ENCODE data around the gene GPR162.

The GPR162 gene

DNA sequence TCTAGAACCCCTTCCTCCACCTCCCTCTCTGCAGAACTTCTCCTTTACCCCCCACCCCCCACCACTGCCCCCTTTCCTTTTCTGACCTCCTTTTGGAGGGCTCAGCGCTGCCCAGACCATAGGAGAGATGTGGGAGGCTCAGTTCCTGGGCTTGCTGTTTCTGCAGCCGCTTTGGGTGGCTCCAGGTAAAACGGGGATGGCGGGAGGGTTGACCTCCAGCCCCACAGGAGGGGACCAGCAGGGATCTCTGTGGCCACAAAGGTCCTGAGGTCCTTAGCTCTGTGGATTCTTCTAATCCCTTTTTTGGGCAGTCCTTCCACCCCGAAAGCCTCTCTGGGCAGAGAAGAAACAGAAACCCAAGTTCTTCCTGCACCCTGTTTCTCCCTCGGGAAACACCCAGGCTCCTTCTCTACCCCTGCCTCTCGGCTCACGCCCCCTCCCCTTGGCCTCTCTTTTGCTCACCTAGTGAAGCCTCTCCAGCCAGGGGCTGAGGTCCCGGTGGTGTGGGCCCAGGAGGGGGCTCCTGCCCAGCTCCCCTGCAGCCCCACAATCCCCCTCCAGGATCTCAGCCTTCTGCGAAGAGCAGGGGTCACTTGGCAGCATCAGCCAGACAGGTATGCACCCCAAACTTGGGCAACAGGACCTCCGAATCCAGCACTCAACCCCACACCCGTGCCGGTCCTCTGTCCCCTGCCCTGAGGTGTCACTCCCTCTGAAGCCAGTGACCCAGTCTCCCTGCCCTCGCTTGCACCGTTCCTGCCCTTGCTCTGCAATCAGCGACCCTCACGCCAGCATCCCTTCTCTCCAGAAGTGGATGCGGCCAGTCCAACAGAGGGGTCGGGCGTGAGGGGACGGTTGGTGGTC, 48.7 kb upstream of the GPR162 start:
- TF ChIP-seq ZNF70 (CRISPR knock-in tag; IDR thresholded peaks at IDR 0.05), result no peak
- TF ChIP-seq, protein P1, sequence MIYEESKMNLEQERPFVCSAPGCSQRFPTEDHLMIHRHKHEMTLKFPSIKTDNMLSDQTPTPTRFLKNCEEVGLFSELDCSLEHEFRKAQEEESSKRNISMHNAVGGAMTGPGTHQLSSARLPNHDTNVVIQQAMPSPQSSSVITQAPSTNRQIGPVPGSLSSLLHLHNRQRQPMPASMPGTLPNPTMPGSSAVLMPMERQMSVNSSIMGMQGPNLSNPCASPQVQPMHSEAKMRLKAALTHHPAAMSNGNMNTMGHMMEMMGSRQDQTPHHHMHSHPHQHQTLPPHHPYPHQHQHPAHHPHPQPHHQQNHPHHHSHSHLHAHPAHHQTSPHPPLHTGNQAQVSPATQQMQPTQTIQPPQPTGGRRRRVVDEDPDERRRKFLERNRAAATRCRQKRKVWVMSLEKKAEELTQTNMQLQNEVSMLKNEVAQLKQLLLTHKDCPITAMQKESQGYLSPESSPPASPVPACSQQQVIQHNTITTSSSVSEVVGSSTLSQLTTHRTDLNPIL (CRISPR knock-in tag; IDR thresholded peaks at IDR 0.05; ENCODE audit: low read depth), result no peak
- ATAC-seq, result no peak

DNA sequence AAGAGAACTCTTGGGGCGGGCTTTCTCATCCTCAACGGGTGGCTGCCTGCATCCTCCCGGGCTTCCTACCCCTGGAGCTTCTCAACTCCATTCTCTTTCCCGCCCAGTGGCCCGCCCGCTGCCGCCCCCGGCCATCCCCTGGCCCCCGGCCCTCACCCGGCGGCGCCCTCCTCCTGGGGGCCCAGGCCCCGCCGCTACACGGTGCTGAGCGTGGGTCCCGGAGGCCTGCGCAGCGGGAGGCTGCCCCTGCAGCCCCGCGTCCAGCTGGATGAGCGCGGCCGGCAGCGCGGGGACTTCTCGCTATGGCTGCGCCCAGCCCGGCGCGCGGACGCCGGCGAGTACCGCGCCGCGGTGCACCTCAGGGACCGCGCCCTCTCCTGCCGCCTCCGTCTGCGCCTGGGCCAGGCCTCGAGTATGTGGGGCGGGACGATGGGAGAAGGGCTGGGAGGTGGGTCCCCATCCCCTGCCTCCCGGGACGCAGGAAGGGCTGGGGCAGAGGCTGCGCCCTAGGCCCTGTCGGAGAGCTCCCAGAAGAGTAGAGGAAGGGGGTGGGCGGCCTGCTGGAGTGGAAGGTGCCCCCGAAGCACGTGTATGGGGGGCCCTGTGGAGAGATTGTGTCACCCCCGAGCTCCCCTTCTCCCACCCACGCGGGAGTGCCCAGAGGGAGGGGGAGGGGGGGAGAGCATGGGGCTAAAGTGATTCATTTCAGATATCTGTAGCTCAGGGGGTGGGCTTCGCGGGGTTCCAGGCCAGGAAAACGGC, 47.9 kb upstream of the GPR162 start:
- TF ChIP-seq, protein P2, sequence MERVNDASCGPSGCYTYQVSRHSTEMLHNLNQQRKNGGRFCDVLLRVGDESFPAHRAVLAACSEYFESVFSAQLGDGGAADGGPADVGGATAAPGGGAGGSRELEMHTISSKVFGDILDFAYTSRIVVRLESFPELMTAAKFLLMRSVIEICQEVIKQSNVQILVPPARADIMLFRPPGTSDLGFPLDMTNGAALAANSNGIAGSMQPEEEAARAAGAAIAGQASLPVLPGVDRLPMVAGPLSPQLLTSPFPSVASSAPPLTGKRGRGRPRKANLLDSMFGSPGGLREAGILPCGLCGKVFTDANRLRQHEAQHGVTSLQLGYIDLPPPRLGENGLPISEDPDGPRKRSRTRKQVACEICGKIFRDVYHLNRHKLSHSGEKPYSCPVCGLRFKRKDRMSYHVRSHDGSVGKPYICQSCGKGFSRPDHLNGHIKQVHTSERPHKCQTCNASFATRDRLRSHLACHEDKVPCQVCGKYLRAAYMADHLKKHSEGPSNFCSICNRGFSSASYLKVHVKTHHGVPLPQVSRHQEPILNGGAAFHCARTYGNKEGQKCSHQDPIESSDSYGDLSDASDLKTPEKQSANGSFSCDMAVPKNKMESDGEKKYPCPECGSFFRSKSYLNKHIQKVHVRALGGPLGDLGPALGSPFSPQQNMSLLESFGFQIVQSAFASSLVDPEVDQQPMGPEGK (CRISPR knock-in tag; IDR thresholded peaks at IDR 0.05; ENCODE audit: borderline replicate concordance), result no peak
- no peak for TF ChIP-seq CSDC2 (CRISPR knock-in tag; IDR thresholded peaks at IDR 0.05)
- TF ChIP-seq ZNF565 (CRISPR knock-in tag; conservative IDR thresholded peaks at IDR 0.05; ENCODE audit: low read depth), result no peak
- TF ChIP-seq, protein P3, sequence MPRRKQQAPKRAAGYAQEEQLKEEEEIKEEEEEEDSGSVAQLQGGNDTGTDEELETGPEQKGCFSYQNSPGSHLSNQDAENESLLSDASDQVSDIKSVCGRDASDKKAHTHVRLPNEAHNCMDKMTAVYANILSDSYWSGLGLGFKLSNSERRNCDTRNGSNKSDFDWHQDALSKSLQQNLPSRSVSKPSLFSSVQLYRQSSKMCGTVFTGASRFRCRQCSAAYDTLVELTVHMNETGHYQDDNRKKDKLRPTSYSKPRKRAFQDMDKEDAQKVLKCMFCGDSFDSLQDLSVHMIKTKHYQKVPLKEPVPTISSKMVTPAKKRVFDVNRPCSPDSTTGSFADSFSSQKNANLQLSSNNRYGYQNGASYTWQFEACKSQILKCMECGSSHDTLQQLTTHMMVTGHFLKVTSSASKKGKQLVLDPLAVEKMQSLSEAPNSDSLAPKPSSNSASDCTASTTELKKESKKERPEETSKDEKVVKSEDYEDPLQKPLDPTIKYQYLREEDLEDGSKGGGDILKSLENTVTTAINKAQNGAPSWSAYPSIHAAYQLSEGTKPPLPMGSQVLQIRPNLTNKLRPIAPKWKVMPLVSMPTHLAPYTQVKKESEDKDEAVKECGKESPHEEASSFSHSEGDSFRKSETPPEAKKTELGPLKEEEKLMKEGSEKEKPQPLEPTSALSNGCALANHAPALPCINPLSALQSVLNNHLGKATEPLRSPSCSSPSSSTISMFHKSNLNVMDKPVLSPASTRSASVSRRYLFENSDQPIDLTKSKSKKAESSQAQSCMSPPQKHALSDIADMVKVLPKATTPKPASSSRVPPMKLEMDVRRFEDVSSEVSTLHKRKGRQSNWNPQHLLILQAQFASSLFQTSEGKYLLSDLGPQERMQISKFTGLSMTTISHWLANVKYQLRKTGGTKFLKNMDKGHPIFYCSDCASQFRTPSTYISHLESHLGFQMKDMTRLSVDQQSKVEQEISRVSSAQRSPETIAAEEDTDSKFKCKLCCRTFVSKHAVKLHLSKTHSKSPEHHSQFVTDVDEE (CRISPR knock-in tag; IDR thresholded peaks at IDR 0.05), result no peak
- TF ChIP-seq TOX (CRISPR knock-in tag; IDR thresholded peaks at IDR 0.05; ENCODE audit: borderline replicate concordance), result no peak
- ATAC-seq, result no peak

DNA sequence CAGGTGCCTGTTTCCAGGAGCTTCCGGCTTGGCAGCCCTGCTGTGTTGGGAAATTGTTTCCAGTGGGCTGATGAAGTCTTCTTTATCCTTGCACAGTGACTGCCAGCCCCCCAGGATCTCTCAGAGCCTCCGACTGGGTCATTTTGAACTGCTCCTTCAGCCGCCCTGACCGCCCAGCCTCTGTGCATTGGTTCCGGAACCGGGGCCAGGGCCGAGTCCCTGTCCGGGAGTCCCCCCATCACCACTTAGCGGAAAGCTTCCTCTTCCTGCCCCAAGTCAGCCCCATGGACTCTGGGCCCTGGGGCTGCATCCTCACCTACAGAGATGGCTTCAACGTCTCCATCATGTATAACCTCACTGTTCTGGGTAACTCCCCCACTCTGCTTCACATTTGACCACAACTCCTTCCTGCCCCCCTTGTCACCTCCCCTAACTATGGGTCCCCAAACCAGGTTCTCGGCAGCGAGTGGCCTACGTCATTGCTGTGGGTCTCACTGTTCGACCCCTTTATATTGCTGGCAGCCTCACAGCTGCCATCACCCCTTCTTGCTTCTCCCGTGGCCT, 47.0 kb upstream of the GPR162 start:
- ATAC-seq, result no peak
- TF ChIP-seq ESRRG (CRISPR knock-in tag; IDR thresholded peaks at IDR 0.05) (no peak), ZNF8 (CRISPR knock-in tag; IDR thresholded peaks at IDR 0.05) (no peak), ZC3H10 (CRISPR knock-in tag; IDR thresholded peaks at IDR 0.05) (no peak), GLIS3 (CRISPR knock-in tag; IDR thresholded peaks at IDR 0.05) (no peak), ZFP30 (CRISPR knock-in tag; IDR thresholded peaks at IDR 0.05) (no peak), PPARA (CRISPR knock-in tag; IDR thresholded peaks at IDR 0.05; ENCODE audit: borderline replicate concordance) (no peak), TCF4 (CRISPR knock-in tag; IDR thresholded peaks at IDR 0.05; ENCODE audit: borderline replicate concordance) (no peak)

DNA sequence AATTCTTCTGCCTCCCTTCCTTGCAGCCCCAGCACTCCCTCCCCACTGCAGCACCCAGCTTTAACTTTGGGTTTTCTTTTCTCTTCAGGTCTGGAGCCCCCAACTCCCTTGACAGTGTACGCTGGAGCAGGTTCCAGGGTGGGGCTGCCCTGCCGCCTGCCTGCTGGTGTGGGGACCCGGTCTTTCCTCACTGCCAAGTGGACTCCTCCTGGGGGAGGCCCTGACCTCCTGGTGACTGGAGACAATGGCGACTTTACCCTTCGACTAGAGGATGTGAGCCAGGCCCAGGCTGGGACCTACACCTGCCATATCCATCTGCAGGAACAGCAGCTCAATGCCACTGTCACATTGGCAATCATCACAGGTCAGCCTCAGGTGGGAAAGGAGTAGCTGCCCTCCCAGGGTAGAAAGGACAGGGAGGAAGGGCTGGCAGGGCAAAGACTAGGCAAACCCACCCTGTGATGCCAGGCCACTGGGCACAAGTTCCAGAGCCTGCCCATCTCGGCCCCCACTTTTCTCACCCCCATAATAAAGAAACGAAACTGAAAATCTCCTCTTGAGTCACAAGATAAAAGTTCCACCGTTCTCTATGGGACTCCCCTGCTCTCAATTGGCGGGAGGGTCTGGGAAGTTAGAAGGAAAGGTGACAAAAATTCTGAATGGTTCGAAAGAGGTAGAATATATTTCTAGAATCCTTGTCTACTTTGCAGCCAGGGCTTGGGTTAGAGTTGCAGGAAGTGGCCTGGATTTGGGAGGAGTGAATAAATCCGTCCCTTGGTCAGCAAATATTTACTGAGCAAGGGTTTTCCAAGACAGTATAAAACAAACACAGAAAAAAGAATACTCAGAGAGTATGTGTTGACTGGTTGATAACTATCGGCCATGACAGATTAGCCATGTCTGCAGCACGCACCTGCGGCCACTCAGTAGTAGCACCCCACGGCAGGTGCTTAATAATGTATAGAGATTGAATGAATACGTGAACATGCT, 46.1 kb upstream of the GPR162 start:
- TF ChIP-seq GLIS3 (CRISPR knock-in tag; IDR thresholded peaks at IDR 0.05) (no peak), ESRRG (CRISPR knock-in tag; IDR thresholded peaks at IDR 0.05) (no peak), CSDC2 (CRISPR knock-in tag; IDR thresholded peaks at IDR 0.05) (no peak), ZFP3 (CRISPR knock-in tag; IDR thresholded peaks at IDR 0.05) (no peak), BACH2 (CRISPR knock-in tag; IDR thresholded peaks at IDR 0.05; ENCODE audit: borderline replicate concordance) (no peak), ZC3H10 (CRISPR knock-in tag; IDR thresholded peaks at IDR 0.05) (no peak), ZFP30 (CRISPR knock-in tag; IDR thresholded peaks at IDR 0.05) (no peak)
- TF ChIP-seq, protein P2 (CRISPR knock-in tag; IDR thresholded peaks at IDR 0.05; ENCODE audit: borderline replicate concordance), result no peak
- ATAC-seq, result no peak
